DMS114 treated with DMSO at 0.1 percent for 48 hours (cell line): ENCODE measurements around the gene TAL1.
"Not testable (repeated sequence)": the region's sequence is repeated elsewhere in the genome, so short reads cannot be mapped to it uniquely, and the experiment has no call there.

Source experiments
- DNase-seq: peaks from one replicate; lab custom pipeline; 2025; ENCODE audit not compliant: unreplicated experiment; lab: John Stamatoyannopoulos, UW

The TAL1 gene

DNA sequence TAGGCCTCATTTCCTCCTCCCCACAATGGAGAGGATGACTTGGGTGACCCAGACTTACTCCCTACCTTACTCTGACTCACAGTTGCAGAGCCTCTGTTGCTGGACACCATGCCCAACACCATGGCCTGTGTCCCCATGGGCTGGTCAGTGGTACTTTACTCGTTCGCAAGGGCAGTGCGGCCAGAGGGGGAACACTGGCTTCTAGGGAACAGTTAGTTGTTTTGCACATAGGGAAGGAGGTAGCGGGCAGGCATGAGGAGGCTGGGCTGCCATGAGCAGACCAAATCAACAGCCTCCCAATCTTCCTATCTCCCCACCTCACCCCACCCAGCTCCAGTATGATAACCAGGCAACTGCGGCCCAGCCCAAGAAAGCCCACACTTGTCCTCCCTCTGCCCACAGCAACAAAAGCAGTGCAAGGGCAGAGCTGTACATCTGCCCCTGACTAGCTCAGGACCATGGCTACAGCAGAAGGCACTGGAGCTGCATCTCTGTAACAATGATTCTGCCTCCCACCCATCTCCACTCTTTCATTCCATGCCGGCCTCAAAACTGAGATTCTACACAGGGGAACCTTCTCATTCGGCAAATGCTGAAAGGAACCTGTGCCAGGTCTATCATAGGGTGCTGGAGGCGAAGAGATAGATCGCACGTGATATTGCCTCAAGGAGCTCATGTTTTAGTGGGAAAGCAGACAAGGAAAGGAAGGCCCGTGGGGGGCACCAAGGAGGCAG, 18.6 kb downstream of the TAL1 start:
- no peak for DNase-seq

DNA sequence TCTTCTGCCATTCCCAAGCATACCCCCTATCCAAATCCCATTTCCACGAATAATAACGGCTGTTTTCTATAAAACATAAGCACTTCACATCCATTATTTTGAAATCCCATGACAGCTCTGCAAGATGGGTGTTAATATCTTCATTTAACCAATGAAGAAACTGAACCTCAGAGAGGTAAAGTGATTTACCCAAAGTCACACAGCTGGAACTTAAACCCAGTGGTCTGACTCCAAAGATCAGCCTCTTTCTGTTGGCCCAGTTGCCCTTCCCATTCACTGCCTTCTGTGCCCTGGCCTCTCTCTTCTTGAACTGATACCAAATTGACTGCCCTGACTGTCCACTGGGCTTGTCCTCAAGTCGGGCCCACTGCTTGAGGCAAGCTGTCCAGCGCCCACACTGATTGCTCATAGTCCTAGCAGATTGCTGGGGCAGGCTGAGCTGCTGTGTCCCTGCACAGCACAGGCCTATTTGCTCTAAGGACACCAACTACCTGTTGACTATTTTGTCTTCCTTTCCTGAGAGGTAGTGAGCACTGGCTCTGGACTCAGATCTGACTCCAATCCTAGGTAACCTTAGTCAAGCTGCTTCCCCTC, 19.3 kb downstream of the TAL1 start:
- no peak for DNase-seq

- DNase-seq = no peak
These were observed 20.2 kb downstream of the TAL1 start for GRCh38 chr1:47211796-47212269.

DNA sequence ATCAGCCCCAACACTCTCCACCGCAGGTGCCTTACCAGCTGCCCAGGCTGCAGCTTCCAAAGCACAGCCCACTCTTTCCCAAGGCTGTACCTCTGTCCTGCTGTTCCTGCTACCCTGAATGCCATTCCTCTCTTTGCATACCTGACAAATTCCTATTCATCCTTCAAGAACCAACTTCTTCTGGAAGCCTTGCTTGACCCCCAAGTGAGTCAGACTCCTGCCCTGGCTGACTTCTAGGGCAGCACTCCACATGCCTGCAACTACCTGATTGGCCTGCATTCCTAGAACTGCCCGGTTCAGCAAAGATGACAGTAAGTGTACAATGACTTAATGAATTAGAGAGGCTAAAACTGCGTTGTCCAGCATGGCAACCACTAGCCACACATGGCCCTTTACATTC, 21.4 kb downstream of the TAL1 start:
- DNase-seq = no peak

DNA sequence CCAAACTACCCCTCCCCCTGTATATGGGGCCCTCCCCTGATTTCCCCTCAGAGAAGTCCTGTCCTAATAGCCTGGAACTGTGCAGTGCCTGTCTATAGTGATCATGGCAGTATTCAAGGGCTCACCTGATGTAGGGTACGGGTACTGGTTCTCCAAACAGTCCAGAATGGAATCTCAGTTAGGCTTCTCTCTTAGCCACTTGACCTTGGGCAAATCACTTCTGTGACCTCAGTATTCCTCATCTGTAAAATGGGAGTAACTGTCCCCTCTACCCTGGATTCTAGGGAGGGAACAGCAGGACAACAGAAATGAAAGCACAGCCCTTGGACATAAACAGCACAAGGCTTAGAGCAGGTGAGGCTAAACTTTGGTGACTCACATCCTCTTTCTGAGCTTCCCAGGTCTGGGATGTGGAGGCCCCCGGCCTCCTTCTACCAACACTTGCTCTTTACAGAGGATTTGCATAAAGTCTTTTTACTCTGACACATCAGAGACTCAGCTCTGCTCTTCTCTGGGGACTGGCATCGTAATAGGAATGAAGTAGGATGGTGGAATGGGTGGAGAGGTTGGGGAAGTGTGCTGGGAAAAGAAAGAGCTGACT, 22.2 kb downstream of the TAL1 start:
- DNase-seq = no peak

DNA sequence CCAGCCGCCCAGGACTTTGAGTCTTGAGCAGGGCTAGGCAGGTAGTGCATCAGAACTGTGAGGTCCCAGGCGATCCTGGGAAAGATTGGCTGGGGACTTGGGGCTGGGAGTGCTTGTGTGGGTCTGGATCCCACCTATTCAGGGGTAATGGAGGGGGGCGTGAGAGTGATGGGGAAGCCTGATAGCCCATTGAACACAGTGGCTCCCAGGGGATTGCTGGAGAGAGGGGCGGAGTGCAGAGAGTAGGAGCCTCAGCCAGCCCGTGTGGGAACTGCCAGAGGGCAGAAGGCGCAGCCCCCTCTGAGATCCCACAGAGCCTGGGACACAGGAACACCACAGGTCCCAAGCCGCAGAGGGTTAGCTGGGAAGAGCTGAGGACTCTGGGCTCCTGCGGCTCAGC, 22.9 kb downstream of the TAL1 start:
- no peak for DNase-seq

GRCh38 chr1:47208374-47208850, 23.6 kb downstream of the TAL1 start:
- no peak for DNase-seq

- DNase-seq = no peak
These were observed 24.1 kb downstream of the TAL1 start for GRCh38 chr1:47207803-47208373.

GRCh38 chr1:47205918-47206317, 26.1 kb downstream of the TAL1 start:
- DNase-seq = no peak

DNA sequence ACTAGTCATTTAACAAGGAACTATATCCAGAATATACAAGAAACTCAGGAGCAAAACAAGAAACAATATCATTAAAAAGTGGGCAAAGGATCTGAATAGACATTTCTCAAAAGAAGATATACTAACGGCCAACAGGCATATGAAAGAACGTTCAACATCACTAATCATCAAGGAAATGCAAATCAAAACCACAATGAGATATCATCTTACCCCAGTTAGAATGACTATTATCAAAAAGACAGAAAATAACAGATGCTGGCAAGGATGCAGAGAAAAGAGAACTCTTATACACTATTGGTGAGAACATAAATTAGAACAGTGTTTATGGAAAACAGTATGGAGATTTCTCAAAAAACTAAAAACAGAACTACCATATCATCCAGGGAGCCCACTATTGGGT, 28.5 kb downstream of the TAL1 start:
- not testable (repeated sequence) for DNase-seq

DNA sequence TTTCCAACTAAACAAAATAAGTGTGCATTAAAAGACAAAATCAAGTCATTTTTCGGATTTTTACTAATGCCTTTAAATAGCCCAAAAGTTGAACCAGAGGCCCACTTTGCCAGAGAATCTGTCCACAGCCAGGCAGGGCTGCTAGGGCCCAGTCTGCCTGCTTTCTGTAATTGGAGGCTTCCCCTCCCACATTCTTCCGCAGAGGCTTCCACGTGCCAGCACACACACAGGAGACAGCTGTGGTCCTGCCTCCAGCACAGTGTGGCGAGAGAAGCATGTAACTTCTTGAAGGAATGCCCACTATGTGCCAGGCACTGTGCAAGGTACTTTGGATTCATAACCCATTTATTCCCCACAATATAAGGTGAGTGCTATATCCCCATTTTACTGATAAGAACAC, 30.8 kb downstream of the TAL1 start:
- DNase-seq = no peak

- DNase-seq = no peak
These were observed 33.8 kb downstream of the TAL1 start for GRCh38 chr1:47198214-47198613.

GRCh38 chr1:47196622-47197021, 35.4 kb downstream of the TAL1 start:
- DNase-seq = no peak

- DNase-seq = not testable (repeated sequence)
These were observed 36.0 kb downstream of the TAL1 start for GRCh38 chr1:47195981-47196380.

DNA sequence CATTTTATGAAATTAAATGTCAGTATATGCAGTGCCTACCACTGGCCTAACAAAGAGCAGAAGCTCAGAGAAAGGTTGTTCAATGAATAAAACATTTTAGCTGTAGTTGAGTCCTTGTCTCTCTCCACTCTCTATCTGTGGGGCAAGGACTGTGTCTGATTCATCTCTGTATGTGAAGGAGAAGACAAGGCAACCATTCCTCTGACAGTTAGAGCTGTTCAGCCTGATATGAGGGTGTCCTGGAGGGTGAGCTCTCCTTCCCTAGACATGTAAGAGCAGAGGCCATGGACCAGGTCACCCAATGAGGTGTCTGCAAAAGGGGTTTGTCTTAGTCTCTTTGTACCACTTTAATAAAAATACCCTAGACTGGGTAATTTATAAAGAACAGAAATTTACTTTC, 37.7 kb downstream of the TAL1 start:
- DNase-seq = no peak

DNA sequence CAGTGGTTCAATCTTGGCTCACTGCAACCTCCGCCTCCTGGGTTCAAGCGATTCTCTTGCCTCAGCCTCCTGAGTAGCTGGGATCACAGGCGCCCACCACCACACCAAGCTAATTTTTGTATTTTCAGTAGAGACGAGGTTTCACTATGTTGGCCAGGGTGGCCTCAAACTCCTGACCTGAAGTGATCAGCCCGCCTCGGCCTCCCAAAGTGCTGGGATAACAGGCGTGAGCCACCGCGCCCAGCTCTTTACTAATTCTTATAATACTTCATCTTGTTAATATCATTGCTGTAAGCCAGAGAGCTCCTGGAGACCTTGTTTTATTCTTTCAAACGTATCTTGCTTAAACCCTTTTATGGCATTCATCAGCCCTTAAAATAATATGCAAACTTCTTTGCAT, 38.5 kb downstream of the TAL1 start:
- not testable (repeated sequence) for DNase-seq

GRCh38 chr1:47192458-47193384, 39.3 kb downstream of the TAL1 start:
- peak; percentile 63 for DNase-seq

- DNase-seq = no peak
These were observed 40.0 kb downstream of the TAL1 start for GRCh38 chr1:47191940-47192457.

- DNase-seq = no peak
These were observed 41.2 kb downstream of the TAL1 start for GRCh38 chr1:47190857-47191256.

GRCh38 chr1:47190509-47190855, 41.5 kb downstream of the TAL1 start:
- DNase-seq = no peak
